A549 treated with CORT108297 at 1 μM for 4 hours (cell line): ENCODE data around the gene TRAF7. TPM values are rescaled to one million over a fixed set of nuclear protein-coding genes. Genes with fewer than 3 reads are reported as not detected.

Experiments
- total RNA-seq: library from RNA; stranded (reverse); fragments of 200-300 nt; extraction: Qiagen RNA extraction; gene quantifications from 5 replicates; pipeline ENCODE4 v1.2.3, GENCODE V29; 2022

TRAF7 gene
- total RNA-seq = 40.5 to 59.7 TPM (median 53.3 TPM) in 5 replicates

DNA sequence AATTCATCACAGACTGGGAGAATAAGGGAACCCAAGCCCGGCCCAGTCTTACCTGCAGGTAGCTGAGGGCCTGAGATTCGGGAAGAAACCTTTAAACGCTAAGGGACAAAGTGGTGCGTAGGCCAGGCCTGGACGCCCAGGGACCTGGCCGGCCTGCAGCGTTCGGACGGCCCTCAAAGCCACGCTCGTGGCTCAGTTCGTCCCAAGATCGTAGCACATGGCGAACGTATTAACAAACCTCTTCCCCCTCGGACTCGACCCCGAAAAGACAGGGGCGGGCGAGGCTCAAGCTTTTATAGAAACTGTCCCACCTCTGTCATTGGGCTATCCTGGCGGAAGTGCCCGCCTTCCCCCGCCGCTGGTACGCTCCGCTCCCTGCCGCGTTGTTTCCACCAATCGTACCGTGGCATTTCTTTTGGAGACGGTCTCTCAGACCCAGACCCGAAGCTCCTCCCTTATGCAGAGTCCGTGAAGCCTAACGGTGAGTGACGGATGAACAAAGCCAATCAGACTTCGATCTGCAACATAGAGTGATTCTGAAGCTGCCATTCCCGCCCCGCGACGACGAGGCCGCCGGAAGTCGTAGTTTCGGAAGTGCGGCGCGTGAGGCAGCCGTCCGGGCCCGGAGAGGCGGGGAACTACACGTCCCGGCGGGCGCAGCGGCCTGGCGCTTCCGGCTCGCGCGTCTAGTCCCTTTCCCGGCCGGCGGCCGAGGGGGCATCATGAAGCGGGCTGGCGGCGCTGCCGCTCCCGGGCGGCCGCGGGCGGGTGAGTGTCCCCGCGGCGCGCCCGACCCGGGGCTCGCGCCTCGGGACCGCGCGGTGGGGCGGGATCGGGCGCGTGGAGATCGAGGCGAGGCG is at the start of gene TRAF7:
Gene TRAF7 (plus strand): TSS at position 692 of the 860 bp plus-strand sequence. CDS start 8,139 bp downstream, outside the sequence.

GRCh38 chr16:2135770-2136490 is 19.7 kb upstream of the TRAF7 start, which contains the start of gene PKD1:
PKD1 (minus strand) TSS chr16:2135898; CDS start chr16:2135689, 209 bp downstream.

DNA sequence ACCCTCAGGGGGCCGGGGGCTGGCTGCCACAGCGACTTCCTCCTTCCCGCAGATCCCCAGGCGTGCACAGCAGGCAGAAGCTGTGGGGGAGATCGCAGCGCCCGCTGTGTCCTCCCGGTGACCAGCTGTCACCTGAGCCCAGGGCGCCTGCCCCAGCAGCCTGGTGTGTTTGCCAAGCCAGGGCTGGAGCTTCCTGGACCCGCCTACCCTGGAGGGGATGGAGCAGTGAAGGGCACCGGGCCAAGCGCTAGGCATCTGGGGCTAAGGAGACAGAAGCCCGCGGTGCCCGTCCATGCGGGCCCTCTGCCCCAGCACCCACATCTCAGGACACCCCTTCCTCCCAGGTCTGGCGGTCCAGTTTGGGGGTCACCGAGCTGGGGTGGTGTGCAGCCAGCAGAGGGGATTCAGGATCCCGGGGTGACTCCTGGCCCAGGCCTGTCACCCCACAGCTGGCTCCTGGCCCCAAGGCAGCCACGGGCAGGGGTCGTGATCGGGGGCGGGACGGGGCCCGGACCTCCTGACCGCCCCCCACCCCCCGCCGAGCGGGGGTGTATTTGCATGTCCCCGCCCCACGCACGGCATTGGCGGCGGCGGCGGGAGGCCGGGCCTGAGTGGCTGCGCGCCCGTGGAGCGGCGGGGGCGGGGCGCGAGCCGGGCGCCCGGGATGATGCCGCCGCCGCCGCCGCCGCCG is 7.5 kb upstream of the TRAF7 start, which contains the start of gene RAB26:
Gene RAB26 (plus strand): TSS at position 645 of the 691 bp plus-strand sequence. CDS start 159 bp downstream, outside the sequence.

DNA sequence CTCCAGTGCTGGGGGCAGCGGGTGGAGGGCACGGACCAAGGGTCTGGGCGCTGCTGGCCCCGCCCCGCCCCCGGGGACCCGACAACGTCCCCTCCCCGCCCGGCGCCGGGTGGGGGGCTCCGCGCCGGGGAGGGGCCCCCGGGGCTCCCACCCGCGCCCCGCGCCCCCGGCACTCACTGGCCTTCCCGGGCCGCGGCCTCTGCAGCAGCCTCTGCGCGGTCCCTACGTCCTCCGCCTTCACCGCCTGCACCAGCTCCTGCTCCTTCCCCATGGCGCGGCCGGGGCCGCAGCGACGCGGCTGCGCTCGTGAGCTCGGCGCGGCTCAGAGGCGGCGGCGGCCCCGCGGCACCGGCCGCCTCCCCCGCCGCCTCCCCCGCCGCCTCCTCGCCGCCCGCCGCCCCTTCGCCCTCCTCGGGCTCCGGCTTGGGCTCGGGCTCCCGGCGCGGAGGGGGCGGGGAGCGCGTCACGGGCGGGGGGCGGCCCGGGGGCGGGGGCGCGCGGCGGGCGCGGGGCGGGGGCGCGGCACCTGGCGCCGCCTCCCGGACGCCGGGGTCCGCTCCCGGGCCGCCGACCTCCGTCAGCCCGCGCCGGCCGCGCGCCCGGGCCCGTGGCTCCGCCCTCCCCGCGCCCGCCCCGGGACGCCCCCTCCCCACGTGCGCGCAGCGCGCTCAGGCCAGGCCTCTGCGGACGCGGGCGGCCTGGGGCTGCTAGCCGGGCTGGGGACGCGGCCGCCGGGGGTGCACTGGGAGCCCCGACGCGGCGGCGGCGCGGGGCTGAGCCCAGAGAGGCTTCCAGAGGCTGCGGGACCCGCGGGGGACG is 40.8 kb downstream of the TRAF7 start, which contains the start of gene CASKIN1:
Gene CASKIN1 (minus strand): TSS at position 444 of the 819 bp plus-strand sequence. CDS start 173 bp downstream, at position 271.

DNA sequence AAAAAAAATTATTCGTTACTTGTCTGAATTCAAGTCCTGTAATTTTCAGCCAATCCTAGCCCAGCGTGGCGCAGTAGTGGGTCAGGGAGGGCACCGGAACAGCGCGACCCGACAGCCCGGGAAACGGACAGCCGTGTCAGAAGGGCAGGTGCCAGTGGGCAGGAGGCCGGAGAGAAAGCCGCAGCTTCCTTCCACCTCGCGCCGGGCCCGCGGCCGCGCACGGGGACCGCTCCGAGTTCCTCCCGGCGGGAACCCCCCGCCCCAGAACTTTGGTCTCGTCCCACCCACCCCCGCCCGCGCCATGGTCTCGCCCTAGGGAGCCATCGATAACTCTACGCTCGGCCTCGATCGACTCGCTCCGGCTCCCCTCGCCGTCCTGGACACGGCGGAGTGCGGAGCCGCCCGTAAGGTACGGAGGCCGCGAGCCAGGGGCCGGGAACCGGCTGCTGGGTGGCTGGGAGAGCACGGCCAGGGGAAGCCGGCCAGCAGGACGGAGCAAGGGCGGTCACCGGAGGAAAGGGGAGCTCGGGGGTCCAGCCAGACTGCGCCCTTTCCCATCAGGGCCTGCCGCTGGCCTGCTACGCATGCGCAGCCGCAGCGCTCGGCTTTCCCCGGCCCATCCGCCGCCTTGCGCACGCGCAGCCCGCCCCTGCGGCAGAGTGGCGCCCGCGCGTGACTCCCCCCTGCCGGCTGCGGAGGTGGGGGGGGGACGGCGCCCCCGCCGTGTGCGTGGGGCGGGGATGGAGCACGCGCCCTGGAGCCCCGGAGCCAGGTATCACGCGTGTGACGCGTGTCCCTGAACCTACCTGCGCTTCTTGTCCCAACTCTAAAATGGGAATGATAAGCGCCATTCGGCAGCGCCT is 49.8 kb downstream of the TRAF7 start, which contains the start of gene MLST8:
Gene MLST8 (plus strand): TSS at position 351 of the 863 bp plus-strand sequence. CDS start 632 bp downstream, outside the sequence.

DNA sequence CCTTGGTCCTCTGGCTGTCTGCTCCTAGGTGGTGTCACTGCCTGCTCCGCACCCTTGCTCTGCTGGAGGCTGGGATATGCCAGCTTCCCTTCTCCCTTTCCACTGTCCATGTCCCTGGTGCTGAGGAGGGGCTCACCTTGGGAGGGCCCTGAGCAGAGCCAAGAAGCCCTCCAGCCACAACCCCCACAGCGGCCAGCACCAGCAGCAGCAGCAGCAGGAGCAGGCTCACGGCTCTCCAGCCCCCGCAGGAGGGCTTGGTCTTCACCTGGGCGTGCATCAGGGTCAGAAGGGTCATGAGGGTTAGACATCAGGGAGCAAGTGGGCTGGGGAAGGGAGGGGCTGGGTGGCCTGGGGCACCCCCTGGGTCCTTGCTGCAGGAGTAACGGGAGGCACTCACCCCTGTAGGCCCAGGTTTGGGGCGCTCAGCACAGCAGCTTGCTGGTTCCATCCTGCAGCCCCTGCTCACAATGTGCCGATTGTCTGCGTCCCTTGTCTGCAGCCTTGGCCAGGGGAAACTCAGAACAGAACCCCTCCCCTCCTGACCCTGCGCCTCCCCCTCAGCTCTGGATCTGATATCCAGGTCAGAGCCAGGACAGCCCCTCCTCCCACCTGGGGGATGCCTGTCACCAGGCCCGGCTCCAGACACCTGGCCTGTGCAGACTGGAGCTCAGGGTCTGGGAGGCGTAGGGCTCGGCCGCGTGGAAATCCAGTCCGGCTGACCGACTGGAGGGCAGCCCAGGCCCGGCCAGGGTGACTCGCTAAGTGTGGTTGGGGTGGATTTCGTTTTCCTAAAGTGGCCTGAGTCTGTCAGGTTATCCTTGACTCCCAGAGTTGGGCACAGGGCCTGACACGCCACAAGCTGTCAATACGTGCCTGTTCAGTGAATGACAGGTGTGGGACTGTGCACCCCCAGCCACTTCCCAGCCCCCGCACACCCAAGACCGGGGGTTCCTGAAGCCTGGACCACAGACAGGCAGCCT is 55.1 kb downstream of the TRAF7 start, which contains the start of gene BRICD5:
Gene BRICD5 (minus strand): TSS at position 478 of the 980 bp plus-strand sequence. CDS start 30 bp downstream, at position 448.

DNA sequence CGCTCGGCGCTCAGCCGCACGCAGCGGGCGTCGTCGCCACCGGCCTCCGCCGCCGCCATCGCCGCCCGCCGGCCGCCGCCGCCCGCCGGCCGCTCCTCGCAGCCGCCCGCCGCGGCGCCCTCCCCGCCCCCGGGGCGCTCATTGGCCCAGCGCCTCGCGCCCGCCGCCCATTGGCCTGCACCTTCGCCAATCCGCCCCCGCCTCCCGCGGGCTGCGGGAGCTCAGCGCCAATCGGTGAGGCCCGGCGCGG is 59.1 kb downstream of the TRAF7 start, which contains the start of gene PGP:
Gene PGP (minus strand): TSS at position 122 of the 250 bp plus-strand sequence. CDS start 63 bp downstream, at position 59.

GRCh38 chr16:2223221-2223941 is 67.8 kb downstream of the TRAF7 start, which contains the start of gene E4F1:
E4F1 (plus strand) TSS chr16:2223591; CDS start chr16:2223614, 23 bp downstream.

Other genes starting within 250 kb of the TRAF7 start
- gene HS3ST6, start 237.4 kb upstream of the TRAF7 start, total RNA-seq = 1.6 to 3.9 TPM (median 3.0 TPM) in 5 replicates
- 25.7 to 36.5 TPM (median 34.4 TPM) in 5 replicates for gene MSRB1, start 212.6 kb upstream of the TRAF7 start, total RNA-seq
- not detected in 5 replicates for gene RPL3L, start 201.1 kb upstream of the TRAF7 start, total RNA-seq
- gene NDUFB10, start 196.2 kb upstream of the TRAF7 start, total RNA-seq = 230 to 308 TPM (median 254 TPM) in 5 replicates
- gene RPS2, start 191.0 kb upstream of the TRAF7 start, total RNA-seq = 3,823 to 5,639 TPM (median 5,518 TPM) in 5 replicates
- gene RNF151, start 188.9 kb upstream of the TRAF7 start, total RNA-seq = 0.10 TPM in 1 of 5 replicates, not detected in the others
- 32.8 to 46.2 TPM (median 39.0 TPM) in 5 replicates for gene TBL3, start 183.7 kb upstream of the TRAF7 start, total RNA-seq
- gene NOXO1, start 174.3 kb upstream of the TRAF7 start, total RNA-seq = 0.09 to 0.52 TPM (median 0.21 TPM) in 5 replicates
- 21.3 to 45.6 TPM (median 42.0 TPM) in 5 replicates for gene GFER, start 171.6 kb upstream of the TRAF7 start, total RNA-seq
- gene SYNGR3, start 165.8 kb upstream of the TRAF7 start, total RNA-seq = 5.5 to 9.7 TPM (median 8.2 TPM) in 5 replicates
- 45.4 to 65.2 TPM (median 62.1 TPM) in 5 replicates for gene ZNF598, start 146.0 kb upstream of the TRAF7 start, total RNA-seq
- gene NPW, start 136.0 kb upstream of the TRAF7 start, total RNA-seq = 0.87 to 1.3 TPM (median 1.1 TPM) in 5 replicates
- 43.6 to 63.6 TPM (median 62.0 TPM) in 5 replicates for gene NHERF2, start 128.9 kb upstream of the TRAF7 start, total RNA-seq
- gene NTHL1, start 107.9 kb upstream of the TRAF7 start, total RNA-seq = 37.5 to 51.5 TPM (median 47.5 TPM) in 5 replicates
- gene TSC2, start 107.8 kb upstream of the TRAF7 start, total RNA-seq = 26.6 to 43.3 TPM (median 38.2 TPM) in 5 replicates
- gene PKD1, start 19.9 kb upstream of the TRAF7 start, total RNA-seq = 36.3 to 64.1 TPM (median 59.9 TPM) in 5 replicates
- 2.4 to 4.6 TPM (median 3.5 TPM) in 5 replicates for gene RAB26, start 7.2 kb upstream of the TRAF7 start, total RNA-seq
- 0.32 to 0.66 TPM (median 0.56 TPM) in 5 replicates for gene CASKIN1, start 40.8 kb downstream of the TRAF7 start, total RNA-seq
- gene MLST8, start 49.7 kb downstream of the TRAF7 start, total RNA-seq = 42.1 to 58.2 TPM (median 51.9 TPM) in 5 replicates
- 4.2 to 6.5 TPM (median 5.7 TPM) in 5 replicates for gene BRICD5, start 55.1 kb downstream of the TRAF7 start, total RNA-seq
- 16.3 to 36.4 TPM (median 34.8 TPM) in 5 replicates for gene PGP, start 59.1 kb downstream of the TRAF7 start, total RNA-seq
- 16.7 to 27.8 TPM (median 26.6 TPM) in 5 replicates for gene E4F1, start 67.8 kb downstream of the TRAF7 start, total RNA-seq
- 0.77 to 1.8 TPM (median 1.6 TPM) in 5 replicates for gene DNASE1L2, start 80.7 kb downstream of the TRAF7 start, total RNA-seq
- 47.6 to 92.3 TPM (median 88.7 TPM) in 5 replicates for gene ECI1, start 95.8 kb downstream of the TRAF7 start, total RNA-seq
- gene RNPS1, start 112.3 kb downstream of the TRAF7 start, total RNA-seq = 250 to 299 TPM (median 265 TPM) in 5 replicates
- gene ABCA3, start 184.9 kb downstream of the TRAF7 start, total RNA-seq = 14.0 to 21.1 TPM (median 19.2 TPM) in 5 replicates